ENCODE measurements around the gene PRSS56.

PRSS56 gene

GRCh38 chr2:232523682-232524597, 3.8 kb downstream of the PRSS56 start:
- POLR2A ChIA-PET = no interaction called here
- CTCF ChIA-PET = interaction anchor here (0.7 to 2.0 kb wide), 4 partner anchors 12 to 80 kb away, joined by 3 to 5 read pairs (median 4); no protein-coding TSS in a partner anchor

GRCh38 chr2:232524771-232525170, 4.6 kb downstream of the PRSS56 start:
- ChIA-PET POLR2A (no interaction called here), CTCF (no interaction called here)
- no peak for DNase-seq (ENCODE audit: extremely low spot score)
- TF ChIP-seq, protein P1, sequence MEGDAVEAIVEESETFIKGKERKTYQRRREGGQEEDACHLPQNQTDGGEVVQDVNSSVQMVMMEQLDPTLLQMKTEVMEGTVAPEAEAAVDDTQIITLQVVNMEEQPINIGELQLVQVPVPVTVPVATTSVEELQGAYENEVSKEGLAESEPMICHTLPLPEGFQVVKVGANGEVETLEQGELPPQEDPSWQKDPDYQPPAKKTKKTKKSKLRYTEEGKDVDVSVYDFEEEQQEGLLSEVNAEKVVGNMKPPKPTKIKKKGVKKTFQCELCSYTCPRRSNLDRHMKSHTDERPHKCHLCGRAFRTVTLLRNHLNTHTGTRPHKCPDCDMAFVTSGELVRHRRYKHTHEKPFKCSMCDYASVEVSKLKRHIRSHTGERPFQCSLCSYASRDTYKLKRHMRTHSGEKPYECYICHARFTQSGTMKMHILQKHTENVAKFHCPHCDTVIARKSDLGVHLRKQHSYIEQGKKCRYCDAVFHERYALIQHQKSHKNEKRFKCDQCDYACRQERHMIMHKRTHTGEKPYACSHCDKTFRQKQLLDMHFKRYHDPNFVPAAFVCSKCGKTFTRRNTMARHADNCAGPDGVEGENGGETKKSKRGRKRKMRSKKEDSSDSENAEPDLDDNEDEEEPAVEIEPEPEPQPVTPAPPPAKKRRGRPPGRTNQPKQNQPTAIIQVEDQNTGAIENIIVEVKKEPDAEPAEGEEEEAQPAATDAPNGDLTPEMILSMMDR (IDR thresholded peaks at IDR 0.05; ENCODE audit: control extremely low read depth, extremely low read depth, low read depth, missing control alignments) = no peak

More at GRCh38 chr2:232523682-232524597, 3.8 kb downstream of the PRSS56 start:
- TF ChIP-seq, protein P1 (IDR thresholded peaks at IDR 0.05; ENCODE audit: control extremely low read depth, extremely low read depth, low read depth, missing control alignments) = peak; percentile 20
- no peak for DNase-seq (ENCODE audit: extremely low spot score)

DNA sequence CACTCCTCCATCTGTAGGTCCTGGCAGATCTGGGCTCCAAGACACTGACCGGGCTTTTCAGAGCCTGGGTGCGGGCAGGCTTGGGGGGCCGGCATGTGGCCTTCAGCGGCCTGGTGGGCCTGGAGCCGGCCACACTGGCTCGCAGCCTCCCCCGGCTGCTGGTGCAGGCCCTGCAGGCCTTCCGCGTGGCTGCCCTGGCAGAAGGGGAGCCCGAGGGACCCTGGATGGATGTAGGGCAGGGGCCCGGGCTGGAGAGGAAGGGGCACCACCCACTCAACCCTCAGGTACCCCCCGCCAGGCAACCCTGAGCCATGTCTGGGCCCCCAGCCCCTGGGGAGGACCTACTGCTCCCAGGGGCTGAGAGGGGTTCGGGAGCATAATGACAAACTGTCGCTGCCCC, 5.0 kb downstream of the PRSS56 start:
- TF ChIP-seq, protein P1 (IDR thresholded peaks at IDR 0.05; ENCODE audit: control extremely low read depth, extremely low read depth, low read depth, missing control alignments) = no peak
- DNase-seq (ENCODE audit: extremely low spot score) = no peak
- ChIA-PET CTCF (interaction anchor here (1.4 kb wide), 1 partner anchor 8 kb away, joined by 3 read pairs; no protein-coding TSS in a partner anchor), POLR2A (no interaction called here)

GRCh38 chr2:232525791-232526371, 5.7 kb downstream of the PRSS56 start, which contains the start of gene CHRND:
Gene CHRND (plus strand): TSS chr2:232526160. CDS start chr2:232526216, 56 bp downstream.
- DNase-seq (ENCODE audit: extremely low spot score) = no peak
- CTCF ChIA-PET = interaction anchor here (1.4 kb wide), 1 partner anchor 9 kb away, joined by 3 read pairs; no protein-coding TSS in a partner anchor
- TF ChIP-seq, protein P1 (IDR thresholded peaks at IDR 0.05; ENCODE audit: control extremely low read depth, extremely low read depth, low read depth, missing control alignments) = no peak
- POLR2A ChIA-PET = no interaction called here

GRCh38 chr2:232526372-232526941, 6.3 kb downstream of the PRSS56 start:
- TF ChIP-seq, protein P1 (IDR thresholded peaks at IDR 0.05; ENCODE audit: control extremely low read depth, extremely low read depth, low read depth, missing control alignments) = no peak
- ChIA-PET POLR2A (no interaction called here), CTCF (interaction anchor here (1.4 kb wide), 1 partner anchor 9 kb away, joined by 3 read pairs; no protein-coding TSS in a partner anchor)
- DNase-seq (ENCODE audit: extremely low spot score) = no peak

DNA sequence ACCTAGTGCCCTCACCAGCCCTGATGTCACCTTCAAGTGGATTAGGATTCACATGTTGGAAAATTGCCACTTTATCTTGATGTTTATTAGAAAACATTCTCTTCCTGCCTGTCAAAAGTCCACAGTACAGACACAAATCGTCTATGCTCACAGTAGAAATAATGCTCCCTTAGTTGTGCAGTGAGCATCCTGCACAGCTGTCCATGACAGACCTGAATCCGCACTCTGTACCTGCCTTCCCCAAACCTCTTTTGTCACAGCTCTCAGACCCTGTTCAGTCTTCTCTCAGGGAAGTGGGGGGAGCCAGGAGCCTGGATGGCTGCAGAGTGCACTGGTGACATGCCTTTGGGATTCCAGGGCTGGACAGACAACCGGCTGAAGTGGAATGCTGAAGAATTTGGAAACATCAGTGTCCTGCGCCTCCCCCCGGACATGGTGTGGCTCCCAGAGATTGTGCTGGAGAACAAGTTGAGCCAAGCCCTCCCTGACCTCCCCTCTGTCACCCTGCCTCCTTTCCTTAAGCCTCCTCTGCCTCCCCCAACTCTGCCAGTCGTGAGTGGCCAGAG, 7.8 kb downstream of the PRSS56 start:
- ChIA-PET CTCF (interaction anchor here (1.0 kb wide), 1 partner anchor 201 kb away, joined by 3 read pairs; no protein-coding TSS in a partner anchor), POLR2A (no interaction called here)
- no peak for DNase-seq (ENCODE audit: extremely low spot score)
- TF ChIP-seq, protein P1 (IDR thresholded peaks at IDR 0.05; ENCODE audit: control extremely low read depth, extremely low read depth, low read depth, missing control alignments) = no peak

All from GM10248 (cell line).